Fibroblast of mammary gland (primary cell): ENCODE results near the gene PLEKHA8.

ENCODE experiments used
- DNase-seq: peaks from one replicate; pipeline ENCODE4 v3.0.0-alpha.2; 2010; ENCODE audit warnings: low read depth
- H3K4me3 ChIP-seq: 2 replicates; pipeline ENCODE4 v1.5.1; 2011; ENCODE audit warnings: low read depth, mild to moderate bottlenecking, low read length, moderate library complexity; ENCODE audit not compliant: control insufficient read depth
- TF ChIP-seq, protein P1 (sequence below): conservative IDR thresholded peaks from 2 replicates; pipeline ENCODE4 v1.5.1; 2011; ENCODE audit warnings: low read depth, low read length, inconsistent platforms; ENCODE audit not compliant: control insufficient read depth, insufficient read depth

PLEKHA8 gene

DNA sequence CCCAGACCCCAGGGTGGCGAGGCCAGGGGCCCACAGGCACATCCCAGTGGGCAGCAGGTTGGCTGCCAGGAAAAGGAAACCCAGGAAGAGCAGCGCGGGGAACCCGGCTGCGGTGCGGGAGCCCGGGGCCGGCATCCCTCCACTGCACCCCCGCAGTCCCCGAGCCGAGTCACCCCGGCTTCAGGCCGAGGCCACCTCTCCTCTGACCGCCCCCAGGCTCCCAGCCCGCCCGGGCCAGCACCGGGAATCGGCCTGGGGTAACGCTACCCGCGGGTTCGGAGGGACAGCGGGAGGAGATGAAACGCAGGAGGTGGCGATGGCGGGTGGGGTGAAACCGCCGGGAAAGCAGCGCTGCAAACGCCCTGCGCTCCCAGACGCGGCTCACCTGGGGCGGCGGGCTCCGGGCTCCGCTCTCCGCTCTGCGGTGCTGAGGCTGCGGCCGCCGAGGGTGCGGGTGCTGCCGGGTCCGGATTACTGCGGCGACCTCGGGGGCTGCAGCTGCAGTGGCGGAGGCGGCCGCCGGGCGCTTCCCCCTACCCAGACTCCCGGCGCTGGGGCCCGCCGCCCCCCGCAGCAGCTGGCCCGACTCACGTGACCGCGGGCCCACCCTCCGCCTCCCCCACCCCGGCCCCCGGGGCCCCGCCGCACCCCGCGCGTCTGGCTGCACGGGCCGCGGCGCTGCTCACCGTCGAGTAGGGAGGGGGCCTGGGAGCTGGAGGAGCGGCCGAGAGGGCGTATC is 38.8 kb upstream of the PLEKHA8 start, which contains the start of gene SCRN1:
SCRN1 (minus strand) TSS at position 545 of the 739 bp plus-strand sequence. CDS start 20,734 bp downstream, outside the sequence.
- peak within 1 kb of the TSS; percentile 70 for H3K4me3 ChIP-seq
- no peak for DNase-seq
- TF ChIP-seq, protein P1, sequence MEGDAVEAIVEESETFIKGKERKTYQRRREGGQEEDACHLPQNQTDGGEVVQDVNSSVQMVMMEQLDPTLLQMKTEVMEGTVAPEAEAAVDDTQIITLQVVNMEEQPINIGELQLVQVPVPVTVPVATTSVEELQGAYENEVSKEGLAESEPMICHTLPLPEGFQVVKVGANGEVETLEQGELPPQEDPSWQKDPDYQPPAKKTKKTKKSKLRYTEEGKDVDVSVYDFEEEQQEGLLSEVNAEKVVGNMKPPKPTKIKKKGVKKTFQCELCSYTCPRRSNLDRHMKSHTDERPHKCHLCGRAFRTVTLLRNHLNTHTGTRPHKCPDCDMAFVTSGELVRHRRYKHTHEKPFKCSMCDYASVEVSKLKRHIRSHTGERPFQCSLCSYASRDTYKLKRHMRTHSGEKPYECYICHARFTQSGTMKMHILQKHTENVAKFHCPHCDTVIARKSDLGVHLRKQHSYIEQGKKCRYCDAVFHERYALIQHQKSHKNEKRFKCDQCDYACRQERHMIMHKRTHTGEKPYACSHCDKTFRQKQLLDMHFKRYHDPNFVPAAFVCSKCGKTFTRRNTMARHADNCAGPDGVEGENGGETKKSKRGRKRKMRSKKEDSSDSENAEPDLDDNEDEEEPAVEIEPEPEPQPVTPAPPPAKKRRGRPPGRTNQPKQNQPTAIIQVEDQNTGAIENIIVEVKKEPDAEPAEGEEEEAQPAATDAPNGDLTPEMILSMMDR = no peak

DNA sequence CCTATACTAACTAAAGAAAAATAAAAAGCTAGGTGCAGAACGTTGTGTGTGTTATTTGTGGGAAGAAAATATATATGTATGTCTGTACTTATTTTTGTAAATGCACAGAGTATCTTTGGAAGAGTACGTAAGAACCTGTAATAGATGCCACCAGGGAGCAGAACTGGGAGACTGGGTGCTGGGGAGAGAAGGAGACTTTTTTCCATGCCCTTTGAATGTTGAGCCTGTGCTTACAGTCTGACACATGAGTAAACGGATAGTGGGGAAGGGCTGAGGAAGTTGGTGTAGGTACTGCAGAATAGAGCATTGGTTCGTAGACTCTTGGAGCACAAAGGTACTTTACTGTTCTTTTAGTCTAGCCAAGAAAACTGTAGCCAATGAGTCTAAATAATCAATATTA is 37.3 kb upstream of the PLEKHA8 start:
- DNase-seq = no peak
- no peak overlapping the region for H3K4me3 ChIP-seq
- TF ChIP-seq, protein P1 = no peak

DNA sequence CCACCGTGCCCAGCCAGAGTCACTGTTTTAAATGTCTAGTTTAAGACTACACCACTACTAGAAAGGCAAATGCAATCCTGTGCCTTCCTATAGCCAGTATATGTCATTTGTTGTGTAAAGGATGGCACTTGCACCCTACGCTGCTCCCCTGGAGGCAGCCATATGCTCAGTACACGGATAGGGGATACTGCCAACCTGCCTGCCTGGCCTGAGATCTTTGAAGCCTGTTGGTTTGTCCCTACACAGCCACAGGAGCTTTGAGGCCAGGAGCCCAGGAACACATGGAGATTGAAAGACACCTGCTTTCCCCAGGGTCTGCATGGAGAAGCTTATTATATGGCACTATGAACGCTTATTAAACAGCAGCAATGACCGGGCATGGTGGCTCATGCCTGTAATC is 36.3 kb upstream of the PLEKHA8 start:
- TF ChIP-seq, protein P1 = no peak
- DNase-seq = no peak
- no peak overlapping the region for H3K4me3 ChIP-seq

DNA sequence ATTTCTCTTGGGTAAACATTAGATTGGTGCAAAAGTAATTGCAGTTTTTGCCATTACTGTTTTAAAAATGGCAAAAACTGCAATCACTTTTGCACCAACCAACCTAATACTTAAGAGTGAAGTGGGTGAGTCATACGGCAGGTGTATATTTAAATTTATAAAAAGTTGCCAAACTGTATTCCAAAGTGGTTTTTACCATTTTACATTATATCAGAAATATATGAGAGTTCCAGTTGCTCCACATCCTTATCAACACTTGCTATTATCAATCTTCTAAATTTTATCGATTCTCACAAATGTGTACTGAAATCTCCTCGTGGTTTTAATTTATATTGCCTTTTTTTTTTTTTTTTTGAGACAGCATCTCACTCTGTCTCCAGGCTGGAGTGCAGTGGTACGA is 35.1 kb upstream of the PLEKHA8 start:
- TF ChIP-seq, protein P1 = no peak
- DNase-seq = no peak
- H3K4me3 ChIP-seq = no peak overlapping the region

DNA sequence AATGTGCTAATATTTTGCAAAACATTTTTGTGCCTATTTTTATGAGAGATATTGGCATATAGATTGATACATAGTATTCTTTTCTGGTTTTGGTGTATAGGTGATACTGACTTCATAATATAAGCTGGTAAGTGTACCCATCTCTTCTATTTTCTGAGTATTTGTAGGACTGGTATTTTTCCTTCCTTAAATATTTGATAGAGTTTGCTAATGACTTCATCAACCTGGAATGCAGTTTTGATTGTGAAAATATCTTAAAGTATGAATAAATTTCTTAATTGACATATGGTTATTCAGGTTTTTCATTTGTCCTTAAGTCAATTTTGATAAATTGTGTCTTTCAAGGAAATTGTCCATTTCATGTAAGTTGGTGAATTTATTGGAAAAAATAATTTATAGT is 32.6 kb upstream of the PLEKHA8 start:
- no peak overlapping the region for H3K4me3 ChIP-seq
- no peak for DNase-seq
- TF ChIP-seq, protein P1 = no peak

DNA sequence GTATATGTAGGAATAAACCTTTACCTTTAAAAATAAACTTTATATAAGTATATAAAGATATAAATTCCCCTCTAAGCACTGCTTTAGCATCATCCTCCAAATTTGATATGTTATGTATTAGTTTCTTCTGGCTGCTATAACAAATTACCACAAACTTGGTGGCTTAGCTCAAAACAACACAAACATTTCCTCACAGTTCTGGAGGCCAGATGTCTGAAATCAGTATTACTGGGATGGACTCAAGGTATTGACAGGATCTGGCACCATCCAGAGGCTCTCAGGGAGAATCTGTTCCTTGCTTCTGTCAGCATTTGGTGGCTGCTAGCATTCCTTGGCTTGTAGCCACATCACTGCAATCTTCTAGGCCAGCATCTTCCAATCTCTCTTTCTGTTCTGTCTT is 31.9 kb upstream of the PLEKHA8 start:
- no peak for DNase-seq
- TF ChIP-seq, protein P1 = no peak

More for the DNA sequence above, 31.9 kb upstream of the PLEKHA8 start:
- no peak overlapping the region for H3K4me3 ChIP-seq
